ENCODE results near the gene GHSR. TPM values are rescaled to one million over a fixed set of nuclear protein-coding genes. Genes with fewer than 3 reads are reported as not detected.

Gene GHSR
- total RNA-seq, 1 donor: not detected

- H3K9me3 ChIP-seq (ENCODE audit: low read depth, low read length): no peaks in the 10 kb centered on the region
- H3K27me3 ChIP-seq (ENCODE audit: insufficient read depth, low read length): peaks cover 90% of the 10 kb centered on the region
- H3K4me1 ChIP-seq (ENCODE audit: insufficient read depth, low read length): peaks cover 19% of the 10 kb centered on the region
- H3K4me3 ChIP-seq (ENCODE audit: low read length): no peak overlapping the region
Observed at GRCh38 chr3:172449466-172450149, 1.4 kb upstream of the GHSR start.

GRCh38 chr3:172448661-172449465 lies 607 bp upstream of the GHSR start:
- H3K4me3 ChIP-seq (ENCODE audit: low read length): no peak overlapping the region
- H3K9me3 ChIP-seq (ENCODE audit: low read depth, low read length): no peaks in the 10 kb centered on the region
- peaks cover 19% of the 10 kb centered on the region for H3K4me1 ChIP-seq (ENCODE audit: insufficient read depth, low read length)
- peaks cover 90% of the 10 kb centered on the region for H3K27me3 ChIP-seq (ENCODE audit: insufficient read depth, low read length)

- no peaks in the 10 kb centered on the region for H3K9me3 ChIP-seq (ENCODE audit: low read depth, low read length)
- H3K27me3 ChIP-seq (ENCODE audit: insufficient read depth, low read length): peaks cover 93% of the 10 kb centered on the region
- peaks cover 19% of the 10 kb centered on the region for H3K4me1 ChIP-seq (ENCODE audit: insufficient read depth, low read length)
- H3K4me3 ChIP-seq (ENCODE audit: low read length): no peak overlapping the region
Observed at GRCh38 chr3:172446198-172446597, 2.1 kb downstream of the GHSR start.

- Histone ChIP-seq H3K27me3 (ENCODE audit: insufficient read depth, low read length) (peaks cover 81% of the 10 kb centered on the region), H3K4me1 (ENCODE audit: insufficient read depth, low read length) (peaks cover 19% of the 10 kb centered on the region), H3K9me3 (ENCODE audit: low read depth, low read length) (no peaks in the 10 kb centered on the region), H3K4me3 (ENCODE audit: low read length) (no peak overlapping the region)
Observed at GRCh38 chr3:172444821-172445220, 3.4 kb downstream of the GHSR start.

GRCh38 chr3:172442606-172443005 lies 5.7 kb downstream of the GHSR start:
- Histone ChIP-seq H3K4me3 (ENCODE audit: low read length) (no peak overlapping the region), H3K4me1 (ENCODE audit: insufficient read depth, low read length) (no peaks in the 10 kb centered on the region), H3K27me3 (ENCODE audit: insufficient read depth, low read length) (peaks cover 59% of the 10 kb centered on the region), H3K9me3 (ENCODE audit: low read depth, low read length) (no peaks in the 10 kb centered on the region)

GRCh38 chr3:172441581-172441980 lies 6.7 kb downstream of the GHSR start:
- H3K27me3 ChIP-seq (ENCODE audit: insufficient read depth, low read length): peaks cover 49% of the 10 kb centered on the region
- no peaks in the 10 kb centered on the region for H3K4me1 ChIP-seq (ENCODE audit: insufficient read depth, low read length)
- H3K9me3 ChIP-seq (ENCODE audit: low read depth, low read length): no peaks in the 10 kb centered on the region
- H3K4me3 ChIP-seq (ENCODE audit: low read length): no peak overlapping the region

- no peaks in the 10 kb centered on the region for H3K9me3 ChIP-seq (ENCODE audit: low read depth, low read length)
- no peaks in the 10 kb centered on the region for H3K4me1 ChIP-seq (ENCODE audit: insufficient read depth, low read length)
- no peak overlapping the region for H3K4me3 ChIP-seq (ENCODE audit: low read length)
- peaks cover 18% of the 10 kb centered on the region for H3K27me3 ChIP-seq (ENCODE audit: insufficient read depth, low read length)
Observed at GRCh38 chr3:172438186-172438585, 10.1 kb downstream of the GHSR start.

- H3K4me3 ChIP-seq (ENCODE audit: low read length): no peak overlapping the region
- no peaks in the 10 kb centered on the region for H3K9me3 ChIP-seq (ENCODE audit: low read depth, low read length)
- peaks cover 15% of the 10 kb centered on the region for H3K27me3 ChIP-seq (ENCODE audit: insufficient read depth, low read length)
- H3K4me1 ChIP-seq (ENCODE audit: insufficient read depth, low read length): no peaks in the 10 kb centered on the region
Observed at GRCh38 chr3:172437713-172438112, 10.5 kb downstream of the GHSR start.

- H3K4me1 ChIP-seq (ENCODE audit: insufficient read depth, low read length): no peaks in the 10 kb centered on the region
- no peaks in the 10 kb centered on the region for H3K9me3 ChIP-seq (ENCODE audit: low read depth, low read length)
- peaks cover 12% of the 10 kb centered on the region for H3K27me3 ChIP-seq (ENCODE audit: insufficient read depth, low read length)
- no peak overlapping the region for H3K4me3 ChIP-seq (ENCODE audit: low read length)
Observed at GRCh38 chr3:172415323-172415722, 32.9 kb downstream of the GHSR start.

GRCh38 chr3:172411478-172411947 lies 36.7 kb downstream of the GHSR start:
- H3K4me3 ChIP-seq (ENCODE audit: low read length): no peak overlapping the region
- peaks cover 6% of the 10 kb centered on the region for H3K27me3 ChIP-seq (ENCODE audit: insufficient read depth, low read length)
- H3K9me3 ChIP-seq (ENCODE audit: low read depth, low read length): no peaks in the 10 kb centered on the region
- H3K4me1 ChIP-seq (ENCODE audit: insufficient read depth, low read length): no peaks in the 10 kb centered on the region

GRCh38 chr3:172410702-172411477 lies 37.4 kb downstream of the GHSR start:
- peaks cover 6% of the 10 kb centered on the region for H3K27me3 ChIP-seq (ENCODE audit: insufficient read depth, low read length)
- H3K9me3 ChIP-seq (ENCODE audit: low read depth, low read length): no peaks in the 10 kb centered on the region
- H3K4me3 ChIP-seq (ENCODE audit: low read length): no peak overlapping the region
- H3K4me1 ChIP-seq (ENCODE audit: insufficient read depth, low read length): no peaks in the 10 kb centered on the region

GRCh38 chr3:172407872-172408271 lies 40.4 kb downstream of the GHSR start:
- Histone ChIP-seq H3K4me3 (ENCODE audit: low read length) (no peak overlapping the region), H3K4me1 (ENCODE audit: insufficient read depth, low read length) (no peaks in the 10 kb centered on the region), H3K27me3 (ENCODE audit: insufficient read depth, low read length) (no peaks in the 10 kb centered on the region), H3K9me3 (ENCODE audit: low read depth, low read length) (no peaks in the 10 kb centered on the region)

GRCh38 chr3:172405914-172406313 lies 42.3 kb downstream of the GHSR start:
- Histone ChIP-seq H3K4me3 (ENCODE audit: low read length) (no peak overlapping the region), H3K4me1 (ENCODE audit: insufficient read depth, low read length) (no peaks in the 10 kb centered on the region), H3K27me3 (ENCODE audit: insufficient read depth, low read length) (no peaks in the 10 kb centered on the region), H3K9me3 (ENCODE audit: low read depth, low read length) (no peaks in the 10 kb centered on the region)

- Histone ChIP-seq H3K27me3 (ENCODE audit: insufficient read depth, low read length) (no peaks in the 10 kb centered on the region), H3K4me1 (ENCODE audit: insufficient read depth, low read length) (no peaks in the 10 kb centered on the region), H3K9me3 (ENCODE audit: low read depth, low read length) (no peaks in the 10 kb centered on the region), H3K4me3 (ENCODE audit: low read length) (no peak overlapping the region)
Observed at GRCh38 chr3:172404237-172404962, 43.9 kb downstream of the GHSR start.

Data from mononuclear cell (primary cell).